ENCODE measurements around the gene RIN3. TPM values are rescaled to one million over a fixed set of nuclear protein-coding genes. Genes with fewer than 3 reads are reported as not detected.
A peak's percentile ranks its signal among the peaks of the same experiment; 100 is the strongest.
"Not testable (repeated sequence)": the region's sequence is repeated elsewhere in the genome, so short reads cannot be mapped to it uniquely, and the experiment has no call there.

RIN3 gene
- polyA plus RNA-seq, 3 donors from 2014 or later: 38.8 to 131 (median 60.1) TPM

DNA sequence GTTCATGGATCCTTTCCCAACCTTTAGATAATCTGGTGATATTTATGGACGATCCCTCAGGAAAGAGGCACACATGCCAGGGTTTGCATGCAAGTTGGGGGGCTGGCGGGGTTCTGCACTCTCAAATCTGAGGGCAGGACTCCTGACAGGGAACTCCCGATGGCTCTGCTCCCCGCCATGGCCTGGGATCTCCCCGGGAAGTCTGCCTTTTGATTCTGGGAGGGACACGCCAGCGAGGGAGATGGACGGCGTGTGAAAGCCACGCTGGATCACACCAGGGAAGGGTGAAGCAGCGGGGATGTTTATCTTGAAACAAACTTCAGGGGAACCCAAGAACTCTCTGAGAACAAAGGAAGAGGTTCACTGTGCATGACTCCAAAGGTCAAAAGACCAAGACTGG is 191.2 kb downstream of the RIN3 start:
- Mint-ChIP-seq H3K4me3 (peak overlapping the region in 3 of 5 donors; percentile 7 to 44 (median 41)), H3K36me3 (no peaks in the 10 kb centered on the region), H3K4me1 (peaks cover 22 to 26% of the 10 kb centered on the region in 2 donors), H3K27ac (no peak overlapping the region), H3K27me3 (ENCODE audit: low read depth in 3 of 3) (peaks cover 10 to 43% (median 14%) of the 10 kb centered on the region in 3 donors), H3K9me3 (no peaks in the 10 kb centered on the region)
- no peak for DNase-seq

DNA sequence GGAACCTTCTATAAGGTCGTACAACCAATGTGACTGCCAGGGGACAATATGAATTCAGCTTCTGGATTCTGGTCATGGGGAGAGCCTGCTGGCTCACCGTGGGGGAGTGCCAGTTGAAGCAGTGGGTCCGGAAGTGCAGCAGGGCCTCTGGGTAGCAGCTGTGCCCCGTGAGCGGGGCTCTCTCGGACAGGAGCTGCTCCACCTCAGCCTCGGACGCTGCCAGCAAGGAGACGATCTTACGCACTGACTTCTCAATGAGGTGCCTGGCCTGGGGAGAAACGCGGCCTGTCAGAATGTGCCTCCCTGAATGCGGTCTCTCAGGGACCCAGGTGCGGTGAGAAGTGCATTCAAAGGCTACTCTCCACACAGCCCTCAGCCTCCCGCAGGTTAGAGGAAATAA is 192.8 kb downstream of the RIN3 start:
- Mint-ChIP-seq H3K27me3 (ENCODE audit: low read depth in 3 of 3) (peaks cover 10 to 45% (median 15%) of the 10 kb centered on the region in 3 donors), H3K9me3 (no peaks in the 10 kb centered on the region), H3K4me3 (no peak overlapping the region), H3K27ac (no peak overlapping the region), H3K4me1 (peaks cover 22 to 26% of the 10 kb centered on the region in 2 donors), H3K36me3 (no peaks in the 10 kb centered on the region)
- no peak for DNase-seq

DNA sequence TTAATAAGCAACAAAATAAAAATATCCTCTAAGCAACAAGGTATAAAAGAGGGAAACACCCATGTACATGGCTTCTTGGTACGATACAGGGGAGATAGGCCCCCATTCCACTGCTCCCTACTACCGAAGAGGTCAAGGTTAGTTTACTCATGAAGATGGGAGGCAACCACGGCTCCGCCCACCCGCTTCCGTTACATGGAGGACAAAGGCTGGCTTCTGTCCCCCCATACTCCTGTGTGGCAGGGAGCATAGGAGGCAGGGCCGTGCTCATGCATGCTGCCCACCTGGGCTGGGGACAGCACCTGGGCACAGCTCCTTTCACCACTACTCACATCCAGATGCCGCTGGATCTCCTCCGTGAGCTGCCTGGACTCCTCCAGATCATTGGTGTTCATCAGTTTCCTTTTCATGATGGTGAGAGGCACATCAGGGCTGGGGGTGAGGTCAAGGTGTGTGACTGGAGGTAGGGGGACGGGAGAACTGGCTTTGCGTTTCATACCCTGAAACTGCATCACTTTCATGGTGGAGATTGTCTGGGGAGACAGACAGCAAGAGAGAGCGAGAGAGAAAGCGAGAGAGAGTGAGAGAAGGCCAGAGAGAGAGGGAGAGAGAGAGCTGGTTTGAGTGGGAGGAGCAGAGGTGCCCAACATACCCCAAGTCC is 195.9 kb downstream of the RIN3 start:
- H3K27ac Mint-ChIP-seq: no peak overlapping the region
- H3K4me1 Mint-ChIP-seq: peaks cover 7% of the 10 kb centered on the region in 2 donors
- H3K36me3 Mint-ChIP-seq: no peaks in the 10 kb centered on the region

DNA sequence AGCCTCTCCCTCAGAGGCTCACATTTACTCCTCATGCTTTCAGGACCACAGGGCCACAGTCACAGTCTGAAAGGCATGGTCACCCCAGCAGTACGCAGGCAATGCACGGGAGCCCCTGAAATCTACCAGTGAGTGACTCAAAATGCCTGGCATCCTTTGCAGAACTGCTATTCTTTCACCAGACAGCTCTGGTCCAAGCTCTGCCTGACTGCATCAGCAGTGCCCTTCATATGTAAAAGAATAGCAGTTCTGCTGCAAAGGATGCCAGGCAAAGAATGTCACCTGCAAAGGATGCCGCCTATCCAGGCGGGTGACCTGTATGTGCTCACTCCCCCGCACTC is 196.4 kb downstream of the RIN3 start:
- Mint-ChIP-seq H3K4me3 (no peak overlapping the region), H3K36me3 (no peaks in the 10 kb centered on the region), H3K27ac (no peak overlapping the region), H3K4me1 (peaks cover 2% of the 10 kb centered on the region in 2 donors), H3K9me3 (no peaks in the 10 kb centered on the region), H3K27me3 (ENCODE audit: low read depth in 3 of 3) (peaks cover 0 to 14% (median 9%) of the 10 kb centered on the region in 3 donors)
- DNase-seq: no peak

More for the DNA sequence above, 195.9 kb downstream of the RIN3 start:
- no peaks in the 10 kb centered on the region for H3K9me3 Mint-ChIP-seq
- H3K27me3 Mint-ChIP-seq (ENCODE audit: low read depth in 3 of 3): peaks cover 5 to 18% (median 9%) of the 10 kb centered on the region in 3 donors
- no peak for DNase-seq
- no peak overlapping the region for H3K4me3 Mint-ChIP-seq

DNA sequence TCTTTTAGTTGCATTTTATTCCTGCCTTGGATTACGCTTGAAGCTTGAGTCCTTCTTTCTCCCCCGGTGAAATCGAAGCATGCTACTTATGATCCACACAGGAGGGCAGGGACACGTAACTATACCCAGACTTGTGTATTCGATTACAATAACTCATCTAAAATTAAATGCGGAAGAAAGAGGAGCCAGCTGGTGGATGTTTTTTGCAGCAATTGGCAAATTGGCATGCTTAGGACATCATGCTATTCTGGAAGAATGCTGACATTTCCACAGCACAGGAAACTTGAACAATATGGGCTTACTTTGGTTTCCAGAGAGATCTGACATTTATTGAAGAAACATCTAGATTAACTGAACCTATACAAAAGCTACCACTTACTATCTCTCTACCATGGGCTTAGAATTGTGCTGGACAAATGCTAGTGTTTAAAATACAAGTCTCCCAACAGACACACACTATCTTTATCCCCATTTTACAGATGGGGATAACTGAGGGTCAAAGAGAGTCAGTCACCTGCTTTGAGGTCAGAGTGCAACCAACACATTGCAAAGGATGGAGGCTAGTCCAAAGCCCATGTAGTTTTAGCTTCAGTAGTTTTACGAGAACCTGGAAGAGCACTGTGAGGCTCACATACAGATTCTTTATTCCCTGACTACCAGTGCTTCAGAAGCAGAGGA is 198.5 kb downstream of the RIN3 start:
- peaks cover 0 to 4% of the 10 kb centered on the region in 2 donors for H3K4me1 Mint-ChIP-seq
- DNase-seq: no peak
- H3K27ac Mint-ChIP-seq: no peak overlapping the region
- H3K36me3 Mint-ChIP-seq: no peaks in the 10 kb centered on the region
- no peaks in the 10 kb centered on the region for H3K9me3 Mint-ChIP-seq
- H3K4me3 Mint-ChIP-seq: no peak overlapping the region
- H3K27me3 Mint-ChIP-seq (ENCODE audit: low read depth in 3 of 3): peaks cover 0 to 8% (median 8%) of the 10 kb centered on the region in 3 donors

DNA sequence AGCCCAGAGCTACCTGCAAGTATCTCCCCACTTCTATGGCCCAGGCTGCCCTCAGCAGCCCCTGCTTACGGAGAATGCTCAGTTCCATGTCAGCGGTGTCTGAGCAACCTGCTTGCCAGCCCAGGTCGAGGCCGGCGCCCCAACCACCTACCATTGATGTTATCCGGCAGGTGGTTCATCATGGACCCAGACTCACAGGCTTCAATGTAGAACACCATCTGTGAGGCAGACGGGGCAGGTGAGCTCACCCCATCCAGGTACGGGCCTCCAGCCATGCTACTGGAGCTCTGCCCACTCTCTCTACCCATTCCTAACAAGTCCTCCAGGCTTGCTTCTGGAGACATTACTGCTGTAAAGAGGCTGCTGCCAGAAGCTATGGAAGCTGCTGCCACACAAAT is 199.1 kb downstream of the RIN3 start:
- H3K9me3 Mint-ChIP-seq: no peaks in the 10 kb centered on the region

DNA sequence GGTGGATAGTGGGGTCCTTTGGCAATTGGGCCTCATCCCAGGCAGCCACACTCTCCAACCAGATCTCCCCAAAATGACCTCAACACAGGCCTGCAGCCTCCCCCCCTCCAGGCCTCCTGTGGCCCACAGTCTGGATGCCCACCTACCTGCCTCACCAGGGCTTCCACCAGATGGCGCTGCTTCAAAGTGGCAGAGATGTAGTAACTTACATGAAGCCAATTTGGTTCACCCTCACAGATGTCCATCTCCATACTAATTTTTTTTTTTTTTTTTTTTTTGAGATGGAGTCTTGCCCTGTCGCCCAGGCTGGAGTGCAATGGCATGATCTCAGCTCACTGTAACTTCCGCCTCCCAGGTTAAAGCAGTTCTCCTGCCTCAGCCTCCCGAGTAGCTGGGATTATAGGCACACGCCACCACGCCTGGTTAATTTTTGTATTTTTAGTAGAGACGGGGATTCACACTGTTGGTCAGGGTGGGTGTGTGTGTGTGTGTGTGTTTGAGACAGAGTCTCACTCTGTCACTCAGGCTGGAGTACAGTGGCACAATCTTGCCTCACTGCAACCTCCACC is 201.2 kb downstream of the RIN3 start:
- DNase-seq: peak; percentile 67 to 75 (median 69)
- Mint-ChIP-seq H3K4me1 (peaks cover 16 to 28% of the 10 kb centered on the region in 2 donors), H3K27me3 (ENCODE audit: low read depth in 3 of 3) (peaks cover 2 to 27% (median 9%) of the 10 kb centered on the region in 3 donors), H3K27ac (peak overlapping the region in 1 of 6 donors; percentile 40)
- not testable (repeated sequence) for H3K36me3 Mint-ChIP-seq, H3K9me3 Mint-ChIP-seq, H3K4me3 Mint-ChIP-seq

More for the DNA sequence above, 199.1 kb downstream of the RIN3 start:
- Mint-ChIP-seq H3K36me3 (no peaks in the 10 kb centered on the region), H3K27ac (no peak overlapping the region), H3K4me3 (no peak overlapping the region), H3K27me3 (ENCODE audit: low read depth in 3 of 3) (peaks cover 2 to 13% (median 8%) of the 10 kb centered on the region in 3 donors), H3K4me1 (peaks cover 5 to 9% of the 10 kb centered on the region in 2 donors)
- DNase-seq: no peak

DNA sequence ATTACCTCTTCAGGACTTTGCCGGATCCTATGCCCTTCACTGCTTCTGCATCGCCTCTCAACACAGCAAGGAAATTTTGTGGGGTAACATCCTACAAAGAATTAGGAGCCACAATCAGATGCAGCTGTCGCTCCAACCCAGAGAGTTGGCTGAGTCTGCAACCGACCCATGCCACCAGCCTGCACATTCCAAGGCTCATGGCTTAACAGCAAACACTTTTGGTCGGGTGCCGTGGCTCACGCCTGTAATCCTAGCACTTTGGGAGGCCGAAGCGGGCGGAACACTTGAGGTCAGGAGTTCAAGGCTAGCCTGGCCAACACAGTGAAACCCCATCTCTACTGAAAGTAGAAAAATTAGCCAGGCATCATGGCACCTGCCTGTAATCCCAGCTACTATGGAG is 202.6 kb downstream of the RIN3 start:
- H3K36me3 Mint-ChIP-seq: no peaks in the 10 kb centered on the region
- peaks cover 16 to 28% of the 10 kb centered on the region in 2 donors for H3K4me1 Mint-ChIP-seq
- DNase-seq: no peak
- peak overlapping the region in 2 of 6 donors; percentile 8 to 27 for H3K27ac Mint-ChIP-seq
- peaks cover 2 to 19% (median 9%) of the 10 kb centered on the region in 3 donors for H3K27me3 Mint-ChIP-seq (ENCODE audit: low read depth in 3 of 3)
- no peak overlapping the region for H3K4me3 Mint-ChIP-seq
- H3K9me3 Mint-ChIP-seq: no peaks in the 10 kb centered on the region

DNA sequence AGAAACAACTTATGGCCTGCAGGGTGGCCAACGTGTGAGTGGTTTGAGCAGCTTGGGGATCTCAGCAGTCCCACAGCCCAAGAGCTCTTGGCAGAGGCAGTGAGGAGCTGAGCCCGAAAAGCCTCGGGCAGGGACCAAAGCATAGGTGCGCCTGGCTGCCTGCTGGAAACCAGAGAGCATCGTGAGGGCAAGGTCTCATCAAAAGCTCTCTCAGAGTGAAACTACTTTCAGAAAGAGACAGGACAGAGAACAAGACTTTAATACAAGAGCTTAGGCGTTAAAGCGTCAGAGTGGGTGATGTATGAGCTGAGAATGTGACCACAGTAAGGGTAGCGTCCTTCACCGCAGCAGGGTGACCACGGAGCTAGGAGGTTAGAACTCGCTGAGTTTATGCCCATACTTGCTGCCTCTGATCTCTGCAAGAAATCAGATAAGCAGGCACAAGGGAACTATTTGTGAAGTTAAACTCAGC is 204.0 kb downstream of the RIN3 start:
- Mint-ChIP-seq H3K9me3 (no peaks in the 10 kb centered on the region), H3K27me3 (ENCODE audit: low read depth in 3 of 3) (peaks cover 2 to 19% (median 9%) of the 10 kb centered on the region in 3 donors), H3K4me3 (peak overlapping the region; percentile 57 to 84 (median 64)), H3K36me3 (no peaks in the 10 kb centered on the region), H3K4me1 (peaks cover 16 to 28% of the 10 kb centered on the region in 2 donors), H3K27ac (peak overlapping the region; percentile 84 to 96 (median 88))
- DNase-seq: peak; percentile 79 to 87 (median 84)

DNA sequence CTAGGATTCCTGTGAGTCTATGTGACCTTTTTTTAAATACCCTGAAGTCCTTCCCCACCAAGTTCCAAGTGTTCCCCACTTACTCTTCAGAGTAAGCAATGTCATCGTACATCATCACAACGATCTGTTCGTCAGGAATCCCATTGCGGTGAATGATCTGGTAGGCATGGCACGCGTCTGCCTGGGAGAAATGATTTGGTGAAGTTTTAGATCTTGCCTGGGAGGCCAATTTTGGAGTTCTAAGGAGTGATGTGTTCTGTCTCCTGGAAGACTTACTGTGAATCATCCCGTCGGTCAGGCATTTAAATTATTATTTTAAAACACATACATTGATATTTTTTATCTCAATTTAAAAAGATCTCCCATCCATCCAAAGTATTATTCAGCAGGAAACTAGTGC is 205.1 kb downstream of the RIN3 start:
- Mint-ChIP-seq H3K9me3 (no peaks in the 10 kb centered on the region), H3K27ac (peak overlapping the region in 3 of 6 donors; percentile 22 to 68 (median 37)), H3K36me3 (no peaks in the 10 kb centered on the region), H3K27me3 (ENCODE audit: low read depth in 3 of 3) (peaks cover 2 to 19% (median 11%) of the 10 kb centered on the region in 3 donors), H3K4me1 (peaks cover 16 to 28% of the 10 kb centered on the region in 2 donors), H3K4me3 (peak overlapping the region in 2 of 5 donors; percentile 26 to 58)
- DNase-seq: no peak

DNA sequence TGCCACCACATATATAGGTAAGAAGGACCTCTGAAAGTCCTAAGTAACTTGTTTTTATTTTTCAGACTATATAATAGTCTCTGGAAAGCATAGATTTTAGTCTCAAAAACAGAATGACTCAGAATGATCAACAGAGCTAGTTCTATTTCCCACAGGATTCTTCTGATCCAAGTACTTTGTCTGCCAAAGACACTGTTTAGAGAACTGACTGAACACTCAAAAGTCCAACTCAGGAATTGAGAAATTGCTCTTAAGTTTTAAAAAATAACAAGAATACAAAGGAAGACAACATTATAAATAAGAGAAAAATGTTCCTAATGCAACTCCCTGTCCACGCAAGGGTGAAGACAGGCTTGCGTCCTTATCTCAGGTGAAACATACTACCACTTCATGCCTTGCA is 205.8 kb downstream of the RIN3 start:
- peaks cover 16 to 28% of the 10 kb centered on the region in 2 donors for H3K4me1 Mint-ChIP-seq
- no peaks in the 10 kb centered on the region for H3K9me3 Mint-ChIP-seq
- peaks cover 2 to 19% (median 9%) of the 10 kb centered on the region in 3 donors for H3K27me3 Mint-ChIP-seq (ENCODE audit: low read depth in 3 of 3)
- H3K36me3 Mint-ChIP-seq: no peaks in the 10 kb centered on the region
- no peak for DNase-seq
- H3K27ac Mint-ChIP-seq: peak overlapping the region in 2 of 6 donors; percentile 89
- peak overlapping the region in 1 of 5 donors; percentile 53 for H3K4me3 Mint-ChIP-seq

DNA sequence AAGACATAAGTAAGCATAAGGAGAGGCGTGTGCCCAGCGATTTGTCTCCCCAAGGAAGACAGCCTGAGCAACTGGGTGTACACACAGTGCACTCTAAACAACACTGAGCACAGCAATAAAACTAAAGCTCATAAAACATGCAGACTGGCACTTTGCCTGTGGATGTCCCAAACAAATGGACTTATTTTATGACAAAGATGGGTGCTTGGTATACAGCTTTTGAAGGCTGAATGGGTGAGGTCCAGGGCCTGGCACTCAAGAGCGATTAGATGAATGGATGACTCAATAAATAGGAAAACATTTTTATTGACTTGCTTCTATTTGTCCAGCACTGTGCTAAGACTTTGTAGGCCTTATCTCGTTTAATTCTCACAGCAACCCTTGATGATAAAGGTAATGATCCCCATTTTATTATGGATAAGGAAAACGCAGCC is 206.3 kb downstream of the RIN3 start:
- H3K4me1 Mint-ChIP-seq: peaks cover 17 to 28% of the 10 kb centered on the region in 2 donors

DNA sequence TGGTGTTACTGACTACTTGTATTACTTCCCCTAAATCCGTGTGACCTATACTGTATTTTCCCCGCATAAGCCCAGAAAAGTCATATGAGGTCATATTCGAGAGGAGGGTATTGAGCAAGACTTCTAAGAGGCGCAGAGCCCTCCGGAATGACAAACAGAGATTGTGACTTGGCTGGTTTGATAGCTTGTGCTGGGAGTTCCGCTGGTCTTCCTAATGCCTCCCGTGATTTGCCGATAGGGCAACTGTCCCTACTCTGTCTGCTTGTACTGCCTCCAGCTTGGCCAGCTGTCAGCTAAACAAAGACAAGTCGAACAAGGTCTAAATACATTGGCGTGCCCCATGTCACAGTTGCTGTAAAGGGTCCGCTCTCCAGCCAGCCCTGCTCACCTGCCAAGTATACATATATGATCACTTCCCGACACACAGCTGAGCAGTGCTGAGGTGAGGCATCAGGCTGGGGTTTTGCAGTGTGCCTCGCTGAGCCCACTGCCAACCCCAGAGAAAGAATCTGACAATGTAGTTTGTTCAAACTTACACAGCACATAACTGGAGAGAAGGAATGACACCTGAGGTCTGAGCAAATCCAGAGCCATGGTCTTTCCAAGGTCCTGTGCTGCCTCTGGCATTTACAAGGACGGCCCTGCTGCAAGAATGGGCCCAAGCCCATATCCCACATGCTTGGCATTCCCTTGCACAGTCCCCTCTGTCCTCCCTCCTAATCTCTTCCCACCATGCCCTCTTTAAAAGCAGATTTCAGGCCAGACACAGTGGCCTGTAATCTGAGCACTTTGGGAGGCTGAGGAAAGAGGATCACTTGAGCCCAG is 211.1 kb downstream of the RIN3 start:
- no peak for DNase-seq
- peaks cover 3 to 11% (median 4%) of the 10 kb centered on the region in 3 donors for H3K27me3 Mint-ChIP-seq (ENCODE audit: low read depth in 3 of 3)
- no peaks in the 10 kb centered on the region for H3K36me3 Mint-ChIP-seq
- H3K9me3 Mint-ChIP-seq: no peaks in the 10 kb centered on the region
- H3K4me1 Mint-ChIP-seq: peaks cover 12 to 15% of the 10 kb centered on the region in 2 donors
- H3K27ac Mint-ChIP-seq: peak overlapping the region in 4 of 6 donors; percentile 63 to 86 (median 78)
- H3K4me3 Mint-ChIP-seq: no peak overlapping the region

More for the DNA sequence above, 206.3 kb downstream of the RIN3 start:
- peaks cover 5 to 19% (median 9%) of the 10 kb centered on the region in 3 donors for H3K27me3 Mint-ChIP-seq (ENCODE audit: low read depth in 3 of 3)
- H3K27ac Mint-ChIP-seq: peak overlapping the region in 2 of 6 donors; percentile 14 to 37
- H3K9me3 Mint-ChIP-seq: no peaks in the 10 kb centered on the region
- DNase-seq: no peak
- no peaks in the 10 kb centered on the region for H3K36me3 Mint-ChIP-seq
- H3K4me3 Mint-ChIP-seq: no peak overlapping the region

Measured in immature natural killer cell (primary cell).